Neural cell (in vitro differentiated cells): ENCODE results near the gene PCDHA7. TPM values are rescaled to one million over a fixed set of nuclear protein-coding genes. Genes with fewer than 3 reads are reported as not detected.

Experiments used
- H2AFZ ChIP-seq: fragments of 200-600, 300-800 bp; sonication (generic), shearing (Covaris generic); 2 replicates; pipeline ENCODE4 v1.6.0; 2014; ENCODE audit warnings: low read depth, mild to moderate bottlenecking, antibody characterized with exemption, low read length, moderate library complexity
- H3F3A ChIP-seq: fragments of 200-600 bp; shearing (Covaris generic); 2 replicates; pipeline ENCODE4 v1.6.1; 2016; ENCODE audit warnings: mild to moderate bottlenecking, moderate library complexity, mixed read lengths, antibody characterized with exemption, low read length; ENCODE audit not compliant: insufficient read depth, poor library complexity, severe bottlenecking
- H3K27ac ChIP-seq: fragments of 200-600, 300-800 bp; sonication (generic), shearing (Covaris generic); 2 replicates; pipeline ENCODE4 v1.5.1; 2014; ENCODE audit warnings: mild to moderate bottlenecking, low read length, moderate library complexity
- H3K27me3 ChIP-seq: fragments of 300-800, 200-600 bp; sonication (generic), shearing (Covaris generic); 2 replicates; pipeline ENCODE4 v1.6.0; 2014; ENCODE audit warnings: mild to moderate bottlenecking, low read depth, low read length, moderate library complexity; ENCODE audit not compliant: insufficient read depth
- H3K36me3 ChIP-seq: fragments of 300-800, 200-600 bp; sonication (generic), shearing (Covaris generic); 2 replicates; pipeline ENCODE4 v1.5.1; 2014; ENCODE audit warnings: mild to moderate bottlenecking, antibody characterized with exemption, low read length, moderate library complexity; ENCODE audit not compliant: insufficient read depth
- H3K4me2 ChIP-seq: fragments of 300-800, 200-600 bp; sonication (generic), shearing (Covaris generic); 2 replicates; pipeline ENCODE4 v1.6.0; 2014; ENCODE audit warnings: mild to moderate bottlenecking, low read length
- H3K4me3 ChIP-seq: fragments of 300-800, 200-600 bp; sonication (generic), shearing (Covaris generic); 2 replicates; pipeline ENCODE4 v1.5.1; 2014; ENCODE audit warnings: mild to moderate bottlenecking, low read length, moderate library complexity
- H3K79me2 ChIP-seq: fragments of 200-600 bp; shearing (Covaris generic); replicated peaks from 2 replicates; pipeline ENCODE4 v1.6.0; 2014; ENCODE audit warnings: mild to moderate bottlenecking, low read length, moderate library complexity; ENCODE audit not compliant: insufficient read depth
- H3K9ac ChIP-seq: fragments of 300-800, 200-600 bp; sonication (generic), shearing (Covaris generic); 2 replicates; pipeline ENCODE4 v1.6.1; 2016; ENCODE audit warnings: mild to moderate bottlenecking, low read length, mixed read lengths
- H3K9me2 ChIP-seq: fragments of 200-600 bp; shearing (Covaris generic); 2 replicates; pipeline ENCODE4 v1.6.1; 2016; ENCODE audit warnings: mild to moderate bottlenecking, low read length, mixed read lengths; ENCODE audit not compliant: insufficient read depth
- H3K9me3 ChIP-seq: fragments of 200-600, 300-800 bp; sonication (generic), shearing (Covaris generic); 2 replicates; pipeline ENCODE4 v1.6.1; 2016; ENCODE audit warnings: mild to moderate bottlenecking, mixed run types, low read length, moderate library complexity, mixed read lengths
- H4K20me1 ChIP-seq: fragments of 200-600 bp; shearing (Covaris generic); 2 replicates; pipeline ENCODE4 v1.6.1; 2016; ENCODE audit warnings: mild to moderate bottlenecking, mixed run types; ENCODE audit not compliant: insufficient read depth
- CTCF ChIP-seq: fragments of 450-650 bp; IDR thresholded peaks from 2 replicates; pipeline ENCODE4 v1.5.1; 2014; ENCODE audit warnings: antibody characterized with exemption, mild to moderate bottlenecking, moderate library complexity; ENCODE audit not compliant: poor library complexity, severe bottlenecking
- EP300 ChIP-seq: fragments of 450-650 bp; conservative IDR thresholded peaks from 2 replicates; pipeline ENCODE4 v1.6.1; 2014; ENCODE audit warnings: antibody characterized with exemption, mild to moderate bottlenecking, moderate library complexity; ENCODE audit not compliant: poor library complexity, severe bottlenecking
- EZH2 ChIP-seq: fragments of 200-600, 300-800 bp; shearing (Covaris generic), sonication (generic); IDR thresholded peaks from 2 replicates; pipeline ENCODE4 v1.6.1; 2014; ENCODE audit warnings: antibody characterized with exemption, low read length, borderline replicate concordance, mild to moderate bottlenecking; ENCODE audit not compliant: insufficient read depth, poor library complexity, severe bottlenecking
- MXI1 ChIP-seq: fragments of 450-650 bp; conservative IDR thresholded peaks from 2 replicates; pipeline ENCODE4 v1.6.1; 2014; ENCODE audit warnings: antibody characterized with exemption, mild to moderate bottlenecking; ENCODE audit not compliant: poor library complexity, severe bottlenecking
- POLR2AphosphoS5 ChIP-seq: IDR thresholded peaks from 2 replicates; pipeline ENCODE4 v1.6.1; 2012
- RAD21 ChIP-seq: fragments of 450-650 bp; conservative IDR thresholded peaks from 2 replicates; pipeline ENCODE4 v1.6.1; 2014; ENCODE audit warnings: antibody characterized with exemption, mild to moderate bottlenecking, moderate library complexity
- REST ChIP-seq: IDR thresholded peaks from 2 replicates; pipeline ENCODE4 v1.6.1; 2012; ENCODE audit warnings: borderline replicate concordance
- SMC3 ChIP-seq: fragments of 450-650 bp; conservative IDR thresholded peaks from 2 replicates; pipeline ENCODE4 v1.6.1; 2014; ENCODE audit warnings: antibody characterized with exemption, mild to moderate bottlenecking, moderate library complexity; ENCODE audit not compliant: poor library complexity
- TAF1 ChIP-seq: IDR thresholded peaks from 2 replicates; pipeline ENCODE4 v1.6.1; 2012; ENCODE audit warnings: low read depth
- polyA plus RNA-seq: library from polyadenylated mRNA; depleted of rRNA; stranded (reverse); fragments of >200 nt; gene quantifications from 2 replicates; pipeline ENCODE4 v1.2.3, GENCODE V29; 2014

PCDHA7 gene
- polyA plus RNA-seq, 1 donor from 2014 or later: 2.9 TPM

- Histone ChIP-seq H3K4me2 (no peak overlapping the region), H3K9me3 (peaks cover 19% of the 10 kb centered on the region), H3K9me2 (no peaks in the 10 kb centered on the region), H3F3A (peaks cover 2% of the 10 kb centered on the region), H4K20me1 (no peaks in the 10 kb centered on the region), H3K9ac (no peak overlapping the region), H2AFZ (no peak overlapping the region), H3K79me2 (peaks cover 64% of the 10 kb centered on the region), H3K27me3 (no peaks in the 10 kb centered on the region), H3K4me3 (peak overlapping the region; percentile 72), H3K27ac (no peak overlapping the region), H3K36me3 (peaks cover 17% of the 10 kb centered on the region)
- TF ChIP-seq RAD21 (no peak), SMC3 (no peak), POLR2AphosphoS5 (no peak)
These were observed 25.2 kb upstream of the PCDHA7 start for GRCh38 chr5:140808889-140809291.

- Histone ChIP-seq H3K4me3 (no peak within 1 kb of the TSS), H3K9me3 (peaks cover 24% of the 10 kb centered on the region), H3K4me2 (no peak within 1 kb of the TSS), H4K20me1 (no peaks in the 10 kb centered on the region), H3K27ac (no peak within 1 kb of the TSS), H3K9ac (no peak within 1 kb of the TSS), H3K36me3 (peaks cover 25% of the 10 kb centered on the region), H3K27me3 (no peaks in the 10 kb centered on the region), H3K79me2 (peaks cover 57% of the 10 kb centered on the region), H3F3A (no peaks in the 10 kb centered on the region), H2AFZ (no peak within 1 kb of the TSS), H3K9me2 (no peaks in the 10 kb centered on the region)
- TF ChIP-seq EP300: no peak
- TF ChIP-seq MXI1: no peak
- no peak for TF ChIP-seq SMC3
- no peak for TF ChIP-seq CTCF
- no peak for TF ChIP-seq REST
- no peak for TF ChIP-seq RAD21
- TF ChIP-seq TAF1: no peak
- TF ChIP-seq EZH2: no peak
These were observed 12.4 kb upstream of the PCDHA7 start, which contains the start of gene PCDHA5 for GRCh38 chr5:140821375-140822280. Gene PCDHA5, plus strand, starts transcription at chr5:140821613.
